GM12891 (cell line): ENCODE measurements around the gene SHC1.

ENCODE experiments used
- PAX5 ChIP-seq: IDR thresholded peaks from 2 replicates; pipeline ENCODE4 v1.6.1; 2011; ENCODE audit warnings: low read length, moderate library complexity, mild to moderate bottlenecking; ENCODE audit not compliant: insufficient read depth, severe bottlenecking
- POLR2A ChIP-seq: IDR thresholded peaks from 2 replicates; pipeline ENCODE4 v1.6.1; 2011; ENCODE audit warnings: low read depth, low read length, control low read depth
- POLR2AphosphoS5 ChIP-seq: IDR thresholded peaks from 2 replicates; pipeline ENCODE4 v1.6.1; 2011; ENCODE audit warnings: low read depth, low read length, control low read depth
- POU2F2 ChIP-seq: IDR thresholded peaks from 2 replicates; pipeline ENCODE4 v1.6.1; 2011; ENCODE audit warnings: low read depth, mild to moderate bottlenecking, control low read depth, low read length, moderate library complexity
- SPI1 ChIP-seq: IDR thresholded peaks from 2 replicates; pipeline ENCODE4 v1.6.1; 2011; ENCODE audit warnings: low read depth, low read length, control low read depth
- TAF1 ChIP-seq: IDR thresholded peaks from 2 replicates; pipeline ENCODE4 v1.6.1; 2011; ENCODE audit warnings: low read depth, low read length, control low read depth

GRCh38 chr1:155001425-155001674 lies 30.8 kb upstream of the SHC1 start:
- no peak for TF ChIP-seq POLR2A
- no peak for TF ChIP-seq POLR2AphosphoS5
- no peak for TF ChIP-seq TAF1
- no peak for TF ChIP-seq SPI1
- no peak for TF ChIP-seq PAX5
- TF ChIP-seq POU2F2, result no peak
